Muscle of leg (tissue), 16 donors: ENCODE results near the gene GARIN5A. TPM values are rescaled to one million over a fixed set of nuclear protein-coding genes. Genes with fewer than 3 reads are reported as not detected.

Experiments
- DNase-seq: peaks from one replicate; pipeline ENCODE4 v3.0.0; 2013
- H3K27ac ChIP-seq: one replicate; pipeline ENCODE4 v1.5.1; 2013; ENCODE audit warnings: mild to moderate bottlenecking, low read length, control low read depth
- H3K27me3 ChIP-seq: one replicate; pipeline ENCODE4 v1.6.1; 2013; ENCODE audit warnings: low read length; ENCODE audit not compliant: control insufficient read depth, insufficient read depth
- H3K36me3 ChIP-seq: one replicate; pipeline ENCODE4 v1.6.1; 2013; ENCODE audit warnings: low read length; ENCODE audit not compliant: control insufficient read depth, insufficient read depth
- H3K4me1 ChIP-seq: one replicate; pipeline ENCODE4 v1.6.1; 2013; ENCODE audit warnings: low read length; ENCODE audit not compliant: control insufficient read depth, insufficient read depth
- H3K4me3 ChIP-seq: one replicate; pipeline ENCODE4 v1.5.1; 2013; ENCODE audit warnings: low read length, control low read depth
- H3K9me3 ChIP-seq: replicated peaks from 2 replicates; pipeline ENCODE4 v1.6.1; 2013; ENCODE audit warnings: low read depth, low read length; ENCODE audit not compliant: control insufficient read depth
- WGBS: methylation state at CpG from one replicate; pipeline ENCODE4 v1.1.5; 2013; ENCODE audit warnings: missing lambda C conversion rate; ENCODE audit not compliant: insufficient coverage; 5-methylcytosine and 5-hydroxymethylcytosine counted together
- long read RNA-seq, 11 donors: transcript quantifications; one replicate each; lab custom pipeline, GENCODE V29; 2026
- polyA plus RNA-seq, 8 donors: library from polyadenylated mRNA; unstranded; fragments of 120-200 nt; gene quantifications; one replicate each; pipeline versions ENCODE4 v1.2.1 to v1.2.3, GENCODE V29; 2013; ENCODE audit warnings: inconsistent platforms in 1 of 8, low replicate concordance in 1 of 8; ENCODE audit not compliant: insufficient read length in 8 of 8, insufficient read depth in 1 of 8
- total RNA-seq: library from RNA; stranded (reverse); fragments of 120-200 nt; gene quantifications from one replicate; pipeline ENCODE4 v1.2.4, GENCODE V29; 2013

Gene GARIN5A
- 3.5 TPM for total RNA-seq
- 1 to 10 TPM; 3.3 to 6.2 (median 4.5) TPM for polyA plus RNA-seq
- long read RNA-seq, donor 1: 0 reads
- long read RNA-seq, donor 2: 0 reads
- long read RNA-seq, donor 3, partial matches to known transcripts: 0 of 2 reads
- long read RNA-seq, donor 3, other reads (novel, unspliced or antisense): 0 of 2 reads
- long read RNA-seq, donor 4, partial matches to known transcripts: 0 of 2 reads
- long read RNA-seq, donor 4, other reads (novel, unspliced or antisense): 0 of 2 reads
- long read RNA-seq, donor 5, transcript FAM71E1-202 (5 exons, 1,225 nt): major isoform, 7 of 278 reads
- long read RNA-seq, donor 5, partial matches to known transcripts: 270 of 278 reads
- long read RNA-seq, donor 5, other reads (novel, unspliced or antisense): 0 of 278 reads
- long read RNA-seq, donor 6, partial matches to known transcripts: 0 of 3 reads
- long read RNA-seq, donor 6, other reads (novel, unspliced or antisense): 0 of 3 reads
- long read RNA-seq, donor 7, partial matches to known transcripts: 8 of 12 reads
- long read RNA-seq, donor 7, other reads (novel, unspliced or antisense): 0 of 12 reads
- long read RNA-seq, donor 8, partial matches to known transcripts: 0 of 2 reads
- long read RNA-seq, donor 8, other reads (novel, unspliced or antisense): 0 of 2 reads
- long read RNA-seq, donor 9, partial matches to known transcripts: 0 of 1 reads
- long read RNA-seq, donor 9, other reads (novel, unspliced or antisense): 0 of 1 reads
- long read RNA-seq, donor 10, partial matches to known transcripts: 0 of 2 reads
- long read RNA-seq, donor 10, other reads (novel, unspliced or antisense): 0 of 2 reads
- long read RNA-seq, donor 11, partial matches to known transcripts: 0 of 4 reads
- long read RNA-seq, donor 11, other reads (novel, unspliced or antisense): 0 of 4 reads

DNA sequence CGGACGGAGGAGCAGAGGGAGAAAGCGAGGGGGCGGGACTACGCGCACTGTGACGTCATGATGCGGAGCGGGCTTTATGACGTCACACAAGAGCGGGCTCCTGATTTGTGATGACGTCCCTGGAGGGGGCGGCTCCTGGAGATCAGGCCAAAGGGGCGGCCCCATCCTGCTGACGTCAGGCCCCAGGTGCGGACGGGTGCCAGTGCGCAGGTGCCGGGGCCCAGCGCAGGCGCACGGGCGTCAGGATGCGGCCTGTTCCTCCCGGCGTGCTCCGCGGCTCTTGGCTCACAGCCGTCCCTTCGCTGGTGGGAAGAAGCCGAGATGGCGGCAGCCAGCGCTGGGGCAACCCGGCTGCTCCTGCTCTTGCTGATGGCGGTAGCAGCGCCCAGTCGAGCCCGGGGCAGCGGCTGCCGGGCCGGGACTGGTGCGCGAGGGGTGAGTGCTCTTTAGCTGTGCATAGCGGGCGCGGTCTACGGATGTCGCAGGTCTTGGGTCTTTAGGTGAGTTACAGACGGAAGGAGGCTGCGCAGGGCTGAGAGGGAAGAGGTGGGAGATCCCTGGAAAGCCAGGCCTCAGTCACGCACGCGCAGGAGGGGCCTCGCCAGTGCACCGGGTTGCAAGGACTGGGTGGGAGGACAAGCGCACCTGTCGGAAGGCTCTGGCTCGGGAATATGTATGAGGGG lies at the start of gene GARIN5A, which contains the start of gene EMC10:
TSS of gene GARIN5A (minus strand) at position 625 of the 683 bp plus-strand sequence. CDS start at position 165, 460 bp downstream.
TSS of gene EMC10 (plus strand) at position 284 of the 683 bp plus-strand sequence. CDS start at position 322, 38 bp downstream.
- WGBS: under 1% methylated on average over 56 of the region's 58 CpGs
- H3K4me1 ChIP-seq: peaks cover 16% of the 10 kb centered on the region

DNA sequence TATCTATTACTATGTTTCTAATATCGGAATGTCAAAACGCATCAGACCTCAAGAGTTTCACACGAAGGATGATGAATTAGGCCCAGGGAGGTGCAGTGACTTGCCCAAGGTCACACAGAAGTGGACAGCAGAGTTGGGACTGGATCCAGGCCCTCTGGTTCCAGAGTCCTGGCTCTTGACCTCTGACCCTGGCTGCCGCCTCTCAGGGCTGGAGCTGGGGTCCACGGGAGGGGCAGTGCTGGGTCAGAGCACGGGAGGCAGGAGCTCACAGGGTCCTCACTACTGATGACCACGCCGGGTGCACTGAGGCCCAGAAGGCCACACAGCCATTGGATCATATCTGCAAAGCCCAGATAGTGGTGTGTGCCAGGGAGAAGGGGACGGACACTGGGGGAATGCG lies 46.2 kb upstream of the GARIN5A start:
- no peak overlapping the region for H3K27ac ChIP-seq
- H3K27me3 ChIP-seq: peaks cover 2% of the 10 kb centered on the region
- no peak for DNase-seq
- H3K4me3 ChIP-seq: no peak overlapping the region
- no peaks in the 10 kb centered on the region for H3K9me3 ChIP-seq
- peaks cover 4% of the 10 kb centered on the region for H3K36me3 ChIP-seq
- WGBS: 94% methylated on average over 10 of the region's 10 CpGs
- no peaks in the 10 kb centered on the region for H3K4me1 ChIP-seq

More for the DNA sequence above, at the start of gene GARIN5A, which contains the start of gene EMC10:
- H3K36me3 ChIP-seq: peaks cover 35% of the 10 kb centered on the region
- no peaks in the 10 kb centered on the region for H3K27me3 ChIP-seq
- peak; percentile 96 for DNase-seq
- no peaks in the 10 kb centered on the region for H3K9me3 ChIP-seq
- H3K27ac ChIP-seq: peak within 1 kb of the TSS; percentile 95
- peak within 1 kb of the TSS; percentile 98 for H3K4me3 ChIP-seq

DNA sequence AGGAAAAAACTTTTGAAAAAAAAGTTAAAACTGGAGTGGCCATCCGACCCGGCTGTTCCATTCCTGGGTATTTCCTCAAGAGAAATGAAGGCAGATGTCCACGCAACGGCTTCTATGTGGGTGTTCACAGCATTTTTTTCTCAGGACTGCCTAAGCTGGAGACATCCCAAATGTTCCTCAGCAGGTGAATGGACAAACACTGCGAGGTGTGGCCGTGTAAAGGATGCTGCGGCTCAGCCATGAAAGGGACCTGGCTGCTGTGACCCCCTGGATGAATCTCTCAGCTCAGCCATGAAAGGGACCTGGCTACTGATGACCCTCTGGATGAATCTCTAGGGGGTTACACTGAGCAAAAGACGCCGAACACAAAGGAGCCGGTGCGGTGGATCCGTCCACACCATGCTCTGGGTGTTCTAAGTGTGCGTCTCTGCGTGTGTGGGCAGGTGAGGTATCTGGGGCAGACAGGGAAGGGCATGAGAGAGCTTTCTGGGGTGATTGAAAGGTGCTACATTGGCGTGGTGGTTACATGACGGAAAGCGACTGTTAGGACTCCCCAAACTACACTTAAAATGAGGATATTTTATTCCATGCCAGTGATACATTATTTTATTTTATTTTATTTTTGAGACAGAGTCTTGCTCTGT lies 44.3 kb upstream of the GARIN5A start:
- WGBS: 68% methylated on average over 12 of the region's 17 CpGs
- no peak overlapping the region for H3K4me3 ChIP-seq
- H3K36me3 ChIP-seq: peaks cover 4% of the 10 kb centered on the region
- peaks cover 2% of the 10 kb centered on the region for H3K27me3 ChIP-seq
- H3K9me3 ChIP-seq: no peaks in the 10 kb centered on the region
- no peak for DNase-seq
- H3K4me1 ChIP-seq: no peaks in the 10 kb centered on the region
- no peak overlapping the region for H3K27ac ChIP-seq

DNA sequence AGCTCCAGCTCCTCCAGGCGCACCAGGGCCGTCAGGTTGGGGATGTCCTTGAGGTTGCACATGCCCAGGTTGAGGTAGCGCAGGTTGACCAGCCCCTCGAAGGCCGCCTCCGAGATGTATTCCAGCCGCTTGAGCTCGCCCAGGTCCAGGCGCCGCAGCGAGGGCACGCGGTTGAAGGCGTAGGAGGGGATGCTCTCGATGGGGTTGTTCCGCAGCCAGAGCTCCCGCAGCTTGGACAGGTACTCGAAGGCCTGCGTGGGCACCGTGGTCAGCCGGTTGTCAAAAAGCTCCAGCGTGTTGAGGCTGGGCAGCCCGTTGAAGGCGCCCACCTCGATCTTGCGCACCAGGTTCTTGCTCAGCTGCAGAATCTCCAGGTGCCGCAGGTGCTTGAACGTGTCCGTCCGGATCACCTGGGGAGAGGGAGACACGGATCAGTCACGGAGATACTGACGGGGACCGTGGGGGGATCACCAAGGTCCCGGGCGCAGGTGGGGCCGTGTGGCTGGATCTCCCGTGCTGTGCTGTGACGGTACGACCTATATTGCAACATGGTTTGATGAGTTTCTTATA lies 42.4 kb upstream of the GARIN5A start:
- Histone ChIP-seq H3K27ac (no peak overlapping the region), H3K27me3 (peaks cover 2% of the 10 kb centered on the region), H3K9me3 (no peaks in the 10 kb centered on the region), H3K36me3 (peaks cover 4% of the 10 kb centered on the region), H3K4me1 (no peaks in the 10 kb centered on the region), H3K4me3 (no peak overlapping the region)
- WGBS: 97% methylated on average over 40 of the region's 40 CpGs
- no peak for DNase-seq

DNA sequence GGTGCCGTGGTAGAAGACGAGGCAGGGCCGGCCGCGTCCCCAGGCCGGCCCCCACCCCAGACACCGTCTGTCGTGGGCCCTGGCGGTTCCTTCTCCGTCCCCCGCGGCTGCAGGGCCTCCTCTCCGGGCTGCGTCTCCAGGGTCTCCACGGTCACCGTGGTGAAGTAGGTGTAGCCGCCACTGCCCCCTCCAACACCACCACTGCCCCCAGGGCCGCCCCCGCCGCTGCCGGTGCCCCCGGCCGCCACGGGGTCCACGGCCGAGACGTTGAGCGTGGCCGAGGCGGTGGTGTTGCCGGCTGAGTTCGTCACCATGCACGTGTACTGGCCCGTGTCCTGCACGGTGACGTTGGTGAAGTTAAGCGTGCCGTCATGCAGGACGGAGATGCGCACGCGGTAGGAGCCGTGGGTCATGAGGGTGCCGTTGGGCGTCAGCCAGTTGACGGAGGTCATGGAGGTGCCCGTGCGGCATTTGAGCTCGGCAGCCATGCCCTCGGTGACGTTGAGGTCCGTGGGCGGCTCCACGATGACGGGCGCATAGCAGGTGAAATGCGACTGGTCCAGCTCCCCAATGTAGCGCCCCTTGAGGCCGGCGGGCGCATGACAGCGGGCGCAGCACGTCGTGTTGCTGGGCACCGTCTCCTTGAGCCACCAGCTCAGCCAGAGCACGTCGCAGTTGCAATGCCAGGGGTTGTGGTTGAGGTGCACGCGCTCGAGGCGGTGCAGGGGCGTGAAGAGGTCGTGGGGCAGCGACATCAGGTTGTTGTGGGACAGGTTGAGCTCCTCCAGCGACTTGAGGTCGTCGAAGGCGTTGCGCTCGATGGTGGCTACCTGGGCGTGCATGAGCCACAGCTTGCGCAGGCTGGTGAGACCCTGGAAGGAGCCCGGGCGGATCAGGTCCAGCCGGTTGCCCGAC lies 41.7 kb upstream of the GARIN5A start:
- DNase-seq: no peak
- Histone ChIP-seq H3K36me3 (peaks cover 4% of the 10 kb centered on the region), H3K4me3 (no peak overlapping the region), H3K9me3 (no peaks in the 10 kb centered on the region), H3K27ac (no peak overlapping the region), H3K27me3 (peaks cover 2% of the 10 kb centered on the region), H3K4me1 (no peaks in the 10 kb centered on the region)
- 94% methylated on average over 86 of the region's 87 CpGs for WGBS

DNA sequence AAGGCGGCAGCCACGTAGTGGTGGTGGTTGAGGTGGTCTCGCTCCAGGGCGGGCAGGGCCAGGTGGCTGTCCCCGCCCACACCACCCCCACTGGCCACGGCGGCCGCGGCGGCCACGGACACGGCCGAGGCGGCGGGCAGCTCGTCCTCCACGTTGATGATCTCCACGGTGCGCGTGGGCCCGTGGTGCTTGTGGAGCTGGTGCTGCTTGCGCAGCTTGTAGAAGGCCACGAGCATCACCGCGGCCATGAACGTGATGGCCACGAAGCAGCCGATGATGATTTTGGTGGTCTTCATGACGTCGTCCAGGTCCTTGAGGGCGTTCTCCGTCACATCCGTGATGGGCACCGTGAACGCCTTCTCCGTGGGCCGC lies 41.0 kb upstream of the GARIN5A start:
- Histone ChIP-seq H3K9me3 (no peaks in the 10 kb centered on the region), H3K27ac (no peak overlapping the region), H3K36me3 (peaks cover 4% of the 10 kb centered on the region), H3K4me1 (no peaks in the 10 kb centered on the region), H3K4me3 (no peak overlapping the region), H3K27me3 (peaks cover 2% of the 10 kb centered on the region)
- 96% methylated on average over 34 of the region's 37 CpGs for WGBS
- no peak for DNase-seq

DNA sequence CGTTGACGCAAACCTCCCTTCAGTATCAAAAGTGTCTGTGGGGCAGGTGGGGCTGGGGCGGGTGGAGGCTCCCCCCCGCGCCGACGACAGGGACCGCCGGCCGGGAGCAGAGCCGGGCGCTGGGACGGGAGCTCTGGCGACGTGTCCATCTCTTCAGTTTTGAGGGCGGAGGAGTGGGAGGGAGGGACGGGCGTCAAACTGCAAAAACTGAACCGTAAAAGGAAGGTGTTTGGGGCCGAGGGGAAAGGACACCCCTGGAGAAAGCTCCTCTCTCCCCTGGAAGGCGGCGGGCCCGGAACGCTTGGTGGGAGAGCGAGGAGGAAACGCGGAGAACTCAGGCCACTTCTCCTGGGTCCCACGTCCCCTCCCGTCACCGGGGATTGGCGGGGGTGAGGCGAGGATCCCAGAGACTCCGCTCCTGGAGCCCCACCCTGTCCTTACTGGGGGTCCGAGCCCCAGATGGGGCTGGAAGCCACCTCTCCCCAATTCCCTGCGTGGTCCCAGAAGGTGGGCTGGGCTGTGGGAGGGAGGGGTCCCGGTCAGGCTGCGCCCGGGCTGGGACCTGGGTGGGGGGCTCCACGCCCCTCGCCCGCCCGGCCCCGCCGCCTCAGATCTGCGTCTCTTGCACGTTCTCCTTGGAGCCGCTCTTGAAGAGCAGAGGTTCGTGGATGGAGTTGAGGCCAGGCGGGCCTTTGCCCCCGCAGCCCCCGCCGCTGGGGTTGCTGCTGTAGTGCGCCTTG lies 40.5 kb upstream of the GARIN5A start:
- H3K27me3 ChIP-seq: peaks cover 2% of the 10 kb centered on the region
- H3K4me1 ChIP-seq: peaks cover 1% of the 10 kb centered on the region
- H3K27ac ChIP-seq: no peak overlapping the region
- no peak overlapping the region for H3K4me3 ChIP-seq
- H3K36me3 ChIP-seq: peaks cover 4% of the 10 kb centered on the region
- H3K9me3 ChIP-seq: no peaks in the 10 kb centered on the region
- DNase-seq: no peak
- 68% methylated on average over 43 of the region's 53 CpGs for WGBS

DNA sequence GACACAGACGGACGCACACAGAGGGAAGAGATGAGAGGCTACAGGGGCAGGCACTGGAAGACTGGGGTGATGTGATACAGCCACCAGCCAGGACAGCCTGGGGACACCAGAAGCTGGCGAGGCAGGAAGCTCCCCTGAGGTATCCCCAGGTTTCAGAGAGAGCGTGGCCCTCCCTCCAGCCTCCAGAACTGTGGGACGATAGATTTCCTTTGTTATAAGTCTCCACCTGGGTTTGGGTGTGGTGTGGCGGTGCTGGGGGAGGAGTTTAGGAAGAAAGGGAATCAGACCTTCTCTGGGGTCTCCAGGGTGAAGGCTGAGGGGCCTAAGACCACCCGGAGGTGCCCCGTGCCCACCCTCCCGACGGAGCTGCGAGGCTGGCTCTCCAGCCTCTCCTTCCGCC lies 39.8 kb upstream of the GARIN5A start:
- Histone ChIP-seq H3K4me3 (no peak overlapping the region), H3K9me3 (no peaks in the 10 kb centered on the region), H3K4me1 (peaks cover 8% of the 10 kb centered on the region), H3K27me3 (peaks cover 2% of the 10 kb centered on the region), H3K27ac (no peak overlapping the region), H3K36me3 (peaks cover 4% of the 10 kb centered on the region)
- 58% methylated on average over 2 of the region's 12 CpGs for WGBS
- DNase-seq: no peak
